HG03095 (cell line): ENCODE results near the gene RPS10.

Source experiments
- ATAC-seq: cut with Tn5 transposase; IDR thresholded peaks from one replicate; pipeline ENCODE4 v1.9.1; 2021; ENCODE audit warnings: moderate library complexity; ENCODE audit not compliant: unreplicated experiment

RPS10 gene

GRCh38 chr6:34425498-34426410 lies at the start of gene RPS10:
Gene RPS10, minus strand, starts transcription at chr6:34426069. Its CDS starts 848 bp downstream, at chr6:34425221.
- peak; percentile 84 for ATAC-seq

GRCh38 chr6:34475238-34475682 lies 49.4 kb upstream of the RPS10 start:
- no peak for ATAC-seq

GRCh38 chr6:34474754-34475153 lies 48.9 kb upstream of the RPS10 start:
- no peak for ATAC-seq

GRCh38 chr6:34473967-34474366 lies 48.1 kb upstream of the RPS10 start:
- no peak for ATAC-seq

- no peak for ATAC-seq
These were observed 46.6 kb upstream of the RPS10 start for GRCh38 chr6:34472425-34472824.

GRCh38 chr6:34469499-34469898 lies 43.6 kb upstream of the RPS10 start:
- ATAC-seq: no peak

- ATAC-seq: no peak
These were observed 42.6 kb upstream of the RPS10 start for GRCh38 chr6:34468378-34468892.

- ATAC-seq: no peak
These were observed 40.6 kb upstream of the RPS10 start for GRCh38 chr6:34466242-34467185.

- ATAC-seq: no peak
These were observed 39.8 kb upstream of the RPS10 start, which contains the start of gene PACSIN1 for GRCh38 chr6:34465531-34466241. Gene PACSIN1, plus strand, starts transcription at chr6:34466076. Its CDS starts 60,230 bp downstream, at chr6:34526306.

- no peak for ATAC-seq
These were observed 38.0 kb upstream of the RPS10 start for GRCh38 chr6:34463849-34464248.

GRCh38 chr6:34463299-34463698 lies 37.4 kb upstream of the RPS10 start:
- ATAC-seq: no peak

- no peak for ATAC-seq
These were observed 36.7 kb upstream of the RPS10 start for GRCh38 chr6:34462551-34462971.

- no peak for ATAC-seq
These were observed 36.1 kb upstream of the RPS10 start for GRCh38 chr6:34462010-34462409.

- no peak for ATAC-seq
These were observed 35.1 kb upstream of the RPS10 start for GRCh38 chr6:34460796-34461507.

- no peak for ATAC-seq
These were observed 34.2 kb upstream of the RPS10 start for GRCh38 chr6:34459899-34460593.

GRCh38 chr6:34457742-34458735 lies 32.2 kb upstream of the RPS10 start:
- ATAC-seq: no peak

GRCh38 chr6:34457382-34457741 lies 31.5 kb upstream of the RPS10 start:
- ATAC-seq: no peak

- ATAC-seq: no peak
These were observed 30.0 kb upstream of the RPS10 start for GRCh38 chr6:34455831-34456230.
